B cell (primary cell): ENCODE results near the gene COMT. TPM values are rescaled to one million over a fixed set of nuclear protein-coding genes. Genes with fewer than 3 reads are reported as not detected.

Source experiments
- ATAC-seq: fragments of 200-7000 bp; cut with Tn5 transposase; one replicate; pipeline ENCODE4 v1.10.0; 2021; ENCODE audit warnings: low read depth, mild to moderate bottlenecking, moderate number of reproducible peaks, moderate library complexity
- CTCF ChIA-PET: fragments of 350-600 bp; sonication (Branson Sonifier 250); formaldehyde crosslinking; loops from one replicate; lab custom pipeline; 2021; ENCODE audit warnings: antibody characterized with exemption, inconsistent platforms; lab: Charles Lee
- POLR2A ChIA-PET: fragments of 350-600 bp; sonication (Branson Sonifier 250); formaldehyde crosslinking; loops from one replicate; lab custom pipeline; 2021; ENCODE audit warnings: antibody characterized with exemption; lab: Charles Lee
- DNase-seq: peaks from one replicate; pipeline ENCODE4 v3.0.0; 2013
- H2AFZ ChIP-seq: 2 replicates; pipeline ENCODE4 v1.6.1; 2012; ENCODE audit warnings: mild to moderate bottlenecking, low read depth, low read length; ENCODE audit not compliant: insufficient read depth, poor library complexity, severe bottlenecking
- H3K27ac ChIP-seq, 2 donors: 1 replicate in 1 of 2; 2 replicates in 1 of 2; pipeline ENCODE4 v1.5.1; 2012 to 2013; ENCODE audit warnings: low read length in 2 of 2, mild to moderate bottlenecking in 2 of 2, moderate library complexity in 1 of 2
- H3K27me3 ChIP-seq, 4 experiments: fragments of 200-600 bp in 1 of 4; sonication (generic) in 1 of 4; replicated peaks in 1 of 4; 1 replicate in 2 of 4; 2 replicates in 2 of 4; pipeline versions ENCODE4 v1.6.1 to v1.7.0; 2013 to 2016; ENCODE audit warnings: low read length in 3 of 4, mild to moderate bottlenecking in 2 of 4, mixed read lengths in 1 of 4, moderate library complexity in 1 of 4; ENCODE audit not compliant: insufficient read depth in 4 of 4, control insufficient read depth in 3 of 4; ENCODE audit errors: control extremely low read depth in 1 of 4
- H3K36me3 ChIP-seq, 2 experiments: replicated peaks in 1 of 2; 1 replicate in 1 of 2; 2 replicates in 1 of 2; pipeline versions ENCODE4 v1.6.1 to v1.7.1; 2013; ENCODE audit warnings: low read length in 1 of 2; ENCODE audit not compliant: insufficient read depth in 2 of 2, control insufficient read depth in 1 of 2; ENCODE audit errors: control extremely low read depth in 1 of 2, extremely low read depth in 1 of 2
- H3K4me1 ChIP-seq, 2 donors: fragments of 200-600 bp in 1 of 2; sonication (generic) in 1 of 2; 1 replicate in 1 of 2; 2 replicates in 1 of 2; pipeline versions ENCODE4 v1.5.1 to v1.6.1; 2013 to 2017; ENCODE audit warnings: low read length in 2 of 2; ENCODE audit not compliant: control insufficient read depth in 2 of 2, insufficient read depth in 2 of 2
- H3K4me2 ChIP-seq: replicated peaks from 2 replicates; pipeline ENCODE3; 2012; ENCODE audit warnings: mild to moderate bottlenecking, low read depth, low read length; ENCODE audit not compliant: poor library complexity, severe bottlenecking
- H3K4me3 ChIP-seq, 5 experiments: fragments of 200-600 bp in 1 of 5; sonication (generic) in 1 of 5; 1 replicate in 3 of 5; 2 replicates in 2 of 5; pipeline versions ENCODE4 v1.5.1 to v1.7.0; 2011 to 2016; ENCODE audit warnings: low read length in 4 of 5, mild to moderate bottlenecking in 4 of 5, low read depth in 2 of 5, control low read depth in 1 of 5, moderate library complexity in 1 of 5; ENCODE audit not compliant: insufficient read depth in 1 of 5; ENCODE audit errors: control extremely low read depth in 1 of 5, extremely low read depth in 1 of 5
- H3K79me2 ChIP-seq: fragments of 200-600 bp; sonication (generic); one replicate; pipeline ENCODE4 v1.6.0; 2016; ENCODE audit warnings: low read length; ENCODE audit not compliant: control insufficient read depth, insufficient read depth
- H3K9ac ChIP-seq: fragments of 200-600 bp; sonication (generic); 2 replicates; pipeline ENCODE4 v1.6.1; 2017; ENCODE audit warnings: mild to moderate bottlenecking, low read length, moderate library complexity
- H3K9me3 ChIP-seq, 3 donors: one replicate each; pipeline versions ENCODE4 v1.6.1 to v1.7.1; 2013; ENCODE audit warnings: low read length in 2 of 3; ENCODE audit not compliant: control insufficient read depth in 2 of 3, insufficient read depth in 1 of 3; ENCODE audit errors: control extremely low read depth in 1 of 3
- H4K20me1 ChIP-seq: 2 replicates; pipeline ENCODE4 v1.6.0; 2012; ENCODE audit warnings: mild to moderate bottlenecking, low read length; ENCODE audit not compliant: insufficient read depth, control insufficient read depth, poor library complexity, severe bottlenecking
- H3K27ac Mint-ChIP-seq: one replicate; pipeline ENCODE4 v1.8.0; 2021; ENCODE audit warnings: mixed read lengths
- H3K27me3 Mint-ChIP-seq: one replicate; pipeline ENCODE4 v1.8.0; 2021; ENCODE audit warnings: mixed read lengths
- H3K4me1 Mint-ChIP-seq: one replicate; pipeline ENCODE4 v1.8.0; 2021; ENCODE audit warnings: mixed read lengths
- H3K4me3 Mint-ChIP-seq: one replicate; pipeline ENCODE4 v1.8.0; 2021; ENCODE audit warnings: mixed read lengths
- H3K9me3 Mint-ChIP-seq: one replicate; pipeline ENCODE4 v1.8.0; 2022; ENCODE audit warnings: mixed read lengths; ENCODE audit not compliant: insufficient read depth
- EZH2 ChIP-seq: IDR thresholded peaks from 2 replicates; pipeline ENCODE4 v1.6.1; 2012; ENCODE audit warnings: borderline replicate concordance, low read depth, mild to moderate bottlenecking, moderate library complexity, low read length; ENCODE audit not compliant: insufficient read depth, poor library complexity, severe bottlenecking
- WGBS: methylation state at CpG from one replicate; pipeline ENCODE4 v1.1.5; 2013; ENCODE audit warnings: missing lambda C conversion rate; ENCODE audit not compliant: insufficient coverage; 5-methylcytosine and 5-hydroxymethylcytosine counted together
- intact Hi-C: fragments of 100-400 bp; cut with micrococcal nuclease; formaldehyde crosslinking; loops from one replicate; pipeline ENCODE4 v1.10.0; 2022
- polyA plus RNA-seq: library from polyadenylated mRNA; depleted of rRNA; stranded (reverse); fragments of >200 nt; gene quantifications from 2 replicates; pipeline ENCODE4 v1.2.3, GENCODE V29; 2012
- total RNA-seq, 2 donors: library from RNA; stranded (reverse); fragments of 120-200 nt in 1 of 2; gene quantifications; 1 replicate in 1 of 2; 2 replicates in 1 of 2; pipeline versions ENCODE4 v1.2.3 to v1.2.4, GENCODE V29; 2013 to 2022
- TF ChIP-seq, protein P1 (sequence below): fragments of 200-600 bp; IDR thresholded peaks from one replicate; pipeline ENCODE4 v1.8.0; 2022; ENCODE audit warnings: antibody characterized with exemption, mild to moderate bottlenecking

COMT gene
- total and polyA plus RNA-seq, 2 donors (not counting 1 experiment from before 2014, with no cell fraction given), result 32.6 to 58.3 TPM

DNA sequence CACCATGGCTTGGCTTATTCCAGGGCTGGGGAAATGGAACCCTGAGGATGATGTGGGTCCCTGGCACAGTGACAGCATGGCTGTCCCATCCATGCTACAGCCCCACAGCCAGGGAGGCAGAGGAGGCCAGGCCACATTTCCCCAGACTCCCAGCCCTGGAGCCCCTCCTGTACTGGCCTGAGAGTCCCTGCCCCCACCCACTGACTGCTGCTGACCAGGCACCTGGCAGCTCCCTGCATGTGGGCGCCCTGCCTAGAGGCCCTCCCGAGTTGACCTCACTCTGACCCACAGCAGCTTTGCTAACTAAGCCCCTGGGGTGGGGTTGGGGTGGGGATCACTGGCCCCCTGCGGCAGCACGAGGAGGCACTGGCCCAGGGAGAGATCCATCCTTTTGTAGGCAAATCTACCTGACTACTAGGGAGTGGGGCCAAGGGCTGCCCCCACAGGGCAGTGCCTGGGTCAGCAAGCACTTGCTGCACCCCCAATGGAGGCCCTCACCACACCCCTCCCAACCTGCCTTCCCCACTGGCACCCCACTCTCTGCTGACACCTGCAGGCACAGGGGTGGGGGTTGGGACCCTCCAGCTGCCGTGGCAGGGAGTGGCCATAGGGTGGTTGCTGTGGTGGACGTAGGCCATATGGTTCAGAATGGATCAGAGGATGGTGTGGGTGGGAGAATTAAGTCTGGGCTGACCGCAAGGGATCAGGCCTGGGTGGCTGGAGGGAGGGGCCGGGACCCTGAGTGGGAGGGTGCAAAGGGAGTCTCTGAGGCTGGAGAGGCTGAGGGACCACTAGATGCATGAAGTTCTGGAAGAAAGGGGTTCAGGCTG, 57.6 kb downstream of the COMT start:
- Mint-ChIP-seq H3K27ac (no peak overlapping the region), H3K9me3 (peaks cover 4% of the 10 kb centered on the region), H3K4me1 (no peaks in the 10 kb centered on the region), H3K27me3 (no peaks in the 10 kb centered on the region), H3K4me3 (no peak overlapping the region)
- peaks cover 0 to 9% (median 7%) of the 10 kb centered on the region in 3 donors for H3K9me3 ChIP-seq
- ChIA-PET CTCF (no interaction called here), POLR2A (no interaction called here)
- DNase-seq, result no peak
- intact Hi-C loops, result no loop called here
- no peak overlapping the region for H3K9ac ChIP-seq
- H3K36me3 ChIP-seq, result no peaks in the 10 kb centered on the region
- no peaks in the 10 kb centered on the region for H3K79me2 ChIP-seq
- no peak overlapping the region for H2AFZ ChIP-seq
- no peaks in the 10 kb centered on the region for H3K4me1 ChIP-seq
- 90% methylated on average over 7 of the region's 8 CpGs for WGBS
- H3K27me3 ChIP-seq, result no peaks in the 10 kb centered on the region
- no peak for ATAC-seq
- TF ChIP-seq, protein P1, sequence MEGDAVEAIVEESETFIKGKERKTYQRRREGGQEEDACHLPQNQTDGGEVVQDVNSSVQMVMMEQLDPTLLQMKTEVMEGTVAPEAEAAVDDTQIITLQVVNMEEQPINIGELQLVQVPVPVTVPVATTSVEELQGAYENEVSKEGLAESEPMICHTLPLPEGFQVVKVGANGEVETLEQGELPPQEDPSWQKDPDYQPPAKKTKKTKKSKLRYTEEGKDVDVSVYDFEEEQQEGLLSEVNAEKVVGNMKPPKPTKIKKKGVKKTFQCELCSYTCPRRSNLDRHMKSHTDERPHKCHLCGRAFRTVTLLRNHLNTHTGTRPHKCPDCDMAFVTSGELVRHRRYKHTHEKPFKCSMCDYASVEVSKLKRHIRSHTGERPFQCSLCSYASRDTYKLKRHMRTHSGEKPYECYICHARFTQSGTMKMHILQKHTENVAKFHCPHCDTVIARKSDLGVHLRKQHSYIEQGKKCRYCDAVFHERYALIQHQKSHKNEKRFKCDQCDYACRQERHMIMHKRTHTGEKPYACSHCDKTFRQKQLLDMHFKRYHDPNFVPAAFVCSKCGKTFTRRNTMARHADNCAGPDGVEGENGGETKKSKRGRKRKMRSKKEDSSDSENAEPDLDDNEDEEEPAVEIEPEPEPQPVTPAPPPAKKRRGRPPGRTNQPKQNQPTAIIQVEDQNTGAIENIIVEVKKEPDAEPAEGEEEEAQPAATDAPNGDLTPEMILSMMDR, result no peak
- TF ChIP-seq EZH2, result no peak
- no peak overlapping the region for H3K4me3 ChIP-seq
- H3K27ac ChIP-seq, result no peak overlapping the region
- no peaks in the 10 kb centered on the region for H4K20me1 ChIP-seq
- no peak overlapping the region for H3K4me2 ChIP-seq
